ENCODE data around the gene BAZ1B. TPM values are rescaled to one million over a fixed set of nuclear protein-coding genes. Genes with fewer than 3 reads are reported as not detected.
A peak's percentile ranks its signal among the peaks of the same experiment; 100 is the strongest.
"Not testable (repeated sequence)": the region's sequence is repeated elsewhere in the genome, so short reads cannot be mapped to it uniquely, and the experiment has no call there.

BAZ1B gene
- total RNA-seq, 4 donors from 2014 or later: 56.0 to 77.8 (median 69.6) TPM

- Histone ChIP-seq H3K9me3 (no peaks in the 10 kb centered on the region), H3K4me3 (peak within 1 kb of the TSS; percentile 69 to 85), H3K4me1 (peaks cover 0 to 47% (median 18%) of the 10 kb centered on the region in 3 donors), H3K27ac (peak within 1 kb of the TSS; percentile 92 to 100 (median 99)), H3K27me3 (no peaks in the 10 kb centered on the region), H3K36me3 (peaks cover 0 to 21% of the 10 kb centered on the region in 2 donors)
- 0 to 29% methylated on average over 1 to 9 of the region's 83 CpGs for WGBS, 2 donors (ENCODE audit: low coverage in 1 of 2)
- peak; percentile 79 for ATAC-seq
- TF ChIP-seq POLR2A (IDR thresholded peaks at IDR 0.05): peak; percentile 79 to 90
- peak; percentile 23 for TF ChIP-seq POLR2AphosphoS5 (IDR thresholded peaks at IDR 0.05)
- TF ChIP-seq EP300 (IDR thresholded peaks at IDR 0.05): no peak
- TF ChIP-seq CTCF (IDR thresholded peaks at IDR 0.05): peak in 1 of 4 experiments; percentile 6
These were observed 35.5 kb upstream of the BAZ1B start, which contains the start of gene BCL7B for GRCh38 chr7:73557397-73558257. TSS of gene BCL7B (minus strand) at chr7:73557690. CDS start at chr7:73557578, 112 bp downstream.

GRCh38 chr7:73557108-73557396 is 35.0 kb upstream of the BAZ1B start:
- H3K4me3 ChIP-seq: peak overlapping the region; percentile 69 to 85
- TF ChIP-seq POLR2AphosphoS5 (IDR thresholded peaks at IDR 0.05) (no peak), CTCF (IDR thresholded peaks at IDR 0.05) (no peak), EP300 (IDR thresholded peaks at IDR 0.05) (no peak), POLR2A (IDR thresholded peaks at IDR 0.05) (no peak)
- ATAC-seq: peak; percentile 97
- peaks cover 0 to 50% (median 18%) of the 10 kb centered on the region in 3 donors for H3K4me1 ChIP-seq
- peaks cover 0 to 26% of the 10 kb centered on the region in 2 donors for H3K36me3 ChIP-seq
- peak overlapping the region; percentile 92 to 100 (median 99) for H3K27ac ChIP-seq
- H3K9me3 ChIP-seq: no peaks in the 10 kb centered on the region
- WGBS, 2 donors (ENCODE audit: low coverage in 1 of 2): 0% methylated on average over 10 of the region's 36 CpGs; no CpG with 5 or more reads in 1 of the 2 donors
- H3K27me3 ChIP-seq: no peaks in the 10 kb centered on the region

- no peaks in the 10 kb centered on the region for H3K9me3 ChIP-seq
- no peak for TF ChIP-seq EP300 (IDR thresholded peaks at IDR 0.05)
- peak; percentile 68 for TF ChIP-seq POLR2AphosphoS5 (IDR thresholded peaks at IDR 0.05)
- H3K4me3 ChIP-seq: peak overlapping the region; percentile 69 to 85
- ATAC-seq: no peak
- H3K27me3 ChIP-seq: no peaks in the 10 kb centered on the region
- peaks cover 0 to 50% (median 18%) of the 10 kb centered on the region in 3 donors for H3K4me1 ChIP-seq
- peaks cover 0 to 32% of the 10 kb centered on the region in 2 donors for H3K36me3 ChIP-seq
- whole genome bisulfite sequencing, 2 donors (ENCODE audit: low coverage in 1 of 2): 18 to 21% methylated on average over 8 to 21 of the region's 28 CpGs
- H3K27ac ChIP-seq: peak overlapping the region; percentile 66 to 100 (median 99)
These were observed 34.4 kb upstream of the BAZ1B start for GRCh38 chr7:73556208-73557107.

GRCh38 chr7:73555411-73555982 is 33.4 kb upstream of the BAZ1B start:
- Histone ChIP-seq H3K36me3 (peaks cover 0 to 40% of the 10 kb centered on the region in 2 donors), H3K9me3 (no peaks in the 10 kb centered on the region), H3K27me3 (no peaks in the 10 kb centered on the region), H3K27ac (peak overlapping the region; percentile 66 to 100 (median 99)), H3K4me1 (peaks cover 0 to 50% (median 18%) of the 10 kb centered on the region in 3 donors), H3K4me3 (peak overlapping the region in 1 of 2 donors; percentile 85)
- TF ChIP-seq POLR2AphosphoS5 (IDR thresholded peaks at IDR 0.05) (peak; percentile 14), EP300 (IDR thresholded peaks at IDR 0.05) (no peak)
- no peak for ATAC-seq
- 32 to 41% methylated on average over 4 to 5 of the region's 6 CpGs for WGBS, 2 donors (ENCODE audit: low coverage in 1 of 2)

- peaks cover 0 to 89% of the 10 kb centered on the region in 2 donors for H3K36me3 ChIP-seq
- not testable (repeated sequence) for ATAC-seq, H3K27me3 ChIP-seq, H3K27ac ChIP-seq, H3K9me3 ChIP-seq, H3K4me3 ChIP-seq
- peaks cover 0 to 58% (median 4%) of the 10 kb centered on the region in 3 donors for H3K4me1 ChIP-seq
- WGBS, 2 donors (ENCODE audit: low coverage in 1 of 2): 70 to 87% methylated on average over 4 to 5 of the region's 5 CpGs
These were observed 28.0 kb upstream of the BAZ1B start for GRCh38 chr7:73550093-73550492.

- WGBS, 2 donors (ENCODE audit: low coverage in 1 of 2): 63 to 74% methylated on average over 1 to 4 of the region's 4 CpGs
- no peak for ATAC-seq
- peaks cover 0 to 91% of the 10 kb centered on the region in 2 donors for H3K36me3 ChIP-seq
These were observed 27.1 kb upstream of the BAZ1B start for GRCh38 chr7:73549176-73549575.

More at GRCh38 chr7:73549176-73549575, 27.1 kb upstream of the BAZ1B start:
- H3K27me3 ChIP-seq: no peaks in the 10 kb centered on the region
- peaks cover 0 to 57% (median 0%) of the 10 kb centered on the region in 3 donors for H3K4me1 ChIP-seq
- no peak overlapping the region for H3K27ac ChIP-seq
- TF ChIP-seq POLR2A (IDR thresholded peaks at IDR 0.05) (no peak), EP300 (IDR thresholded peaks at IDR 0.05) (no peak), CTCF (IDR thresholded peaks at IDR 0.05) (no peak), POLR2AphosphoS5 (IDR thresholded peaks at IDR 0.05) (no peak)
- H3K9me3 ChIP-seq: no peaks in the 10 kb centered on the region
- no peak overlapping the region for H3K4me3 ChIP-seq
